ENCODE results near the gene RFLNA.

RFLNA gene

GRCh38 chr12:124335426-124336183 is 40.7 kb downstream of the RFLNA start:
- in situ Hi-C loops (cut with HindIII; ENCODE audit: low sequenced_read_pairs) = no loop called here

DNA sequence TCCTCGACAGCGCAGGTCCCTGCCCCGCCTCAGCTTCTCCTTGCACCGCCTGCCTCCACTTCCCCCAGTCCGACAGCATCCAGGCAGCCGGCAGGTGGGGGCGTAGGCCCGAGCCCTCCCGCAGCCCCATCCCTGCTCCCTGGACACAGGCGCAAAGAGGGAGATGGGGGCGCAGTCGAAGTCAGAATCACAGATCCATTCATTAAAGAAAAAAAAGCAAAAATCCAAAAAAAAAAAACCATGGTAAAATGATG is 41.2 kb downstream of the RFLNA start:
- in situ Hi-C loops (cut with HindIII; ENCODE audit: low sequenced_read_pairs) = no loop called here

DNA sequence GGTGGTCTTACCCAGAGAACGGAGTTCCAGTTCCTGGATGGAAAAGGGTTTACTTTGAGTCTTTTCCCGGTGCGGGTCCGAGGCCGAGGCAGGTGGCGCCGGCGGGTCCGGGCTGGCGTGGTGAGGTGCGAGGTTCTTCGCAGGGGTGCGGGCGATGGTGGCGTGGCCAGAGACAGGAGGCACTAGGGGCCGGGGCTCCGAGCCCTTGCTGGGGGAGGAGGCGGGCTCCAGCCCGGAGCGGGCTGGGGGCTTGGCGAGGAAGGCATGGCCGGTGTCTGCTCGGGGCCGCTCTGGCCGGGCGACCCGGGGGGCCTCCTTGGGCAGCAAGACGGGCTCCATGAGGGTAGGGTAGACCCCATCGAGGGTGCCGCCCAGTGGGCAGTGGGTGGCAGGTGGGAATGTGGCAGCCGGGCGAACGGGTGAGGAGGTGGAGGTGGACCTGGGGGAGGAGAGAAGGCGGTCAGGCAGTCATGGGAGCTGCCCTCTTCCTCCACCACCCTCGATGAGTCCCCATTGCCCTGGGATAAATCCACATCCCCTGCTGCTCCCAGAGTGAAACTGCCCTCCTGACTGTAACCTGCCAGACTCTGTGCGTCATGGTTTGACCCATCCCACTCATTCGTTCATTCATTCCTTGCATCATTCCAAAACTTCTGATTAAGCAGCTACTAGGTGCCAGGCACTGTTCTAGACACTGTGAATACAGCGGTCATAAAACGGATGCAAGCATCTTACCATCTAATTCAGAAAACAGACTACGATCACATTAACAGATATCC is 42.0 kb downstream of the RFLNA start:
- in situ Hi-C loops (cut with HindIII; ENCODE audit: low sequenced_read_pairs) = no loop called here

- in situ Hi-C loops (cut with HindIII; ENCODE audit: low sequenced_read_pairs) = no loop called here
Measured at GRCh38 chr12:124337622-124338021, 42.7 kb downstream of the RFLNA start.

DNA sequence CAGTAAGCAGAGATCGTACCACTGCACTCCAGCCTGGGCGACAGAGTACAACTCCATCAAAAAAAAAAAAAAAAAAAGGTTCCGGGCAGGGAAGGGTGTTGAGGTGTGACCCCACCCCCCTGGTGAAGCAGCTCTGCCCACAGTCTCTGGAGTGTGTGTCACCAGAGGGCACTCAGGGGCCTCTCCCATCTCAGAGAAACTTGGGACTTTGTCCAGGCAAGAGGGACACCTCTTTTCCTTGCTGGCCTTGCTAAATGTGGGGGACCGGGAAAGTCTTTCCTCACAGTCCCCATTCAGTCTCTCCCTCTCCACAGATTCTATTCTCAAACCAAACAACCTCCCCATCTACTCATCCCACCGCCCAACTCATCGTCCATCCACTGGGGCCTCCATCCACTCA is 43.6 kb downstream of the RFLNA start:
- in situ Hi-C loops (cut with HindIII; ENCODE audit: low sequenced_read_pairs) = no loop called here

DNA sequence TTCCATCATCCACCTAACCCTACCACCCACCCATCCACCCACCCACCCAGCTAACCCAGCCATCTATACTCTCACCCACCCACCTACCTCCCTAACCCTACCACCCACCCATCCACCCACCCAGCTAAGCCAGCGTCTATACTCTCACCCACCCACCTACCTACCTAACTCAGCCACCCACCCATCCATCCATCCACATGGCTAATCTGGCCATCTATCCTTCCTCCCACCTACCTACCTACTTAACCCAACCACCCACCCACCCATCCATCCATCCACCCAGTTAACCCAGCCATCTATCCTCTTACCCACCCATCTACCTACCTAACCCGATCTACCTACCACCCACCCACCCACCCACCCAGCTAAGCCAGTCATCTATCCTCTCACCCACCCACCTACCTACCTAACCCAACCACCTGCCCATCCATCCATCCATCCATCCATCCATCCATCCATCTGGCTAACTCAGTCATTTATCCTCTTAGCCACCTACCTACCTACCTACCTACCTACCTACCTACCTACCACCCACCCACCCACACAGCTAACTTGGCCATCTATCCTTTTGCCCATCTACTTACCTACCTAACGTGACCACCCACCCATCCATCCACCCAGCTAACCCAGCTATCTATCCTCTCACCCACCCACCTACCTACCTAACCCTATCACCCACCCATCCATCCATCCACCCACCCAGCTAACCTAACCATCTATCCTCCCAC is 44.1 kb downstream of the RFLNA start:
- in situ Hi-C loops (cut with HindIII; ENCODE audit: low sequenced_read_pairs) = no loop called here

GRCh38 chr12:124340080-124340900 is 45.4 kb downstream of the RFLNA start:
- in situ Hi-C loops (cut with HindIII; ENCODE audit: low sequenced_read_pairs) = no loop called here

DNA sequence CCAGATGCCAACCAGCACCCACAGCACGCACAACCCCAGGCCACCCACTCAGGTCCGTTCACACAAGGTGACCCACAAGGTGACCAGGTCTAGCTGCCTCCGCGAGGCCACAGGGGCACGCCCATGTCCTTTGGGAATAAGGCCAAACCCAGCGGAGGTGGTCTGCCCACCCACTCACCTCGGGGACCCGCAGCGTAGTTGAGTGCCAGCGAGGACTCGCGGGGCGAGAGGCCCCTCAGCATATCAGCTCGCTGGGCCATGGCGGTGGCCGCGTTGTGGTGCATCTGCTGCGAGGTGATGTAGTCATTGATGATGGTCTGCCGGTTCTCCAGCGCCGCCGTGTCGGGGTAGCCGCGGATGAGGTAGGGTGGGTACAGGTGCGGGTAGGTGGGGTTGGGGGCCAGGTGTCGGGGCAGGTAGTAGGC is 46.8 kb downstream of the RFLNA start:
- in situ Hi-C loops (cut with HindIII; ENCODE audit: low sequenced_read_pairs) = no loop called here

- in situ Hi-C loops (cut with HindIII; ENCODE audit: low sequenced_read_pairs) = no loop called here
Measured at GRCh38 chr12:124344022-124344421, 49.1 kb downstream of the RFLNA start.

GRCh38 chr12:124344526-124344925 is 49.6 kb downstream of the RFLNA start:
- in situ Hi-C loops (cut with HindIII; ENCODE audit: low sequenced_read_pairs) = no loop called here

- in situ Hi-C loops (cut with HindIII; ENCODE audit: low sequenced_read_pairs) = no loop called here
Measured at GRCh38 chr12:124345795-124346194, 50.9 kb downstream of the RFLNA start.

DNA sequence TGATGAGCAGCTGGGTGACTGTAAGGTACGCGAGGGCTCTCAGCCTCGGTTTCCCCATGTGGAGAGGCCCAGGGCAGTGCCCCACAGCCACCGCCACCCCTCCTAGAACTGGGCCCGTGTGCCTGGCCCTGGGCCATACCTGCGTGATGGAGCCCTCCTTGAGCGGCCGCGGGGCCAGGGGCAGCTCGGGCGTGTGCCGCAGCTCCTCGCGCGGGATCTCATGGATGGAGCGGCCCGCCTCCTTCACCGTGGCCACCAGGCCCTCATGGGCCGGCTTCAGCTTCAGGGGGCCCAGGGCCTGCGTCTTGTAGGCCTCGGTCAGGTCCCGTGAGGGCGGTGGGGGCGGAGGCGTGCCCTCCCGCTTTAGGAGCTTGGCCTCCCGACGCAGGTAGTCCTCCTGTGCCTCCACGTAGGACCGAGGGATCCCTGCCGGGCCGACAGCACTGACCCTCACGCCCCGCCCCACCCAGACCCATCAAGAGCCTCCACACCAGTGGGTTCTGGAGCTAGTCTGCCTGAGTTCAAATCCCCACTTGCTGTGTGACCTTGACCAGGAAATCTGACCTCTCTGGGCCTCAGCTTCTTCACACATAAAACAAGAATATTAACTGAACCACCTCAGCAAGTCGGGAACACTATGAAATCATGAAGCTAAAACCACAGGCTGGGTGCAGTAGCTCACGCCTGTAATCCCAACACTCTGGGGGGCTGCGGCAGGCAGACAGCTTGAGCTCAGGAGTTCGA is 51.7 kb downstream of the RFLNA start:
- in situ Hi-C loops (cut with HindIII; ENCODE audit: low sequenced_read_pairs) = no loop called here

- in situ Hi-C loops (cut with HindIII; ENCODE audit: low sequenced_read_pairs) = no loop called here
Measured at GRCh38 chr12:124347335-124347734, 52.4 kb downstream of the RFLNA start.

DNA sequence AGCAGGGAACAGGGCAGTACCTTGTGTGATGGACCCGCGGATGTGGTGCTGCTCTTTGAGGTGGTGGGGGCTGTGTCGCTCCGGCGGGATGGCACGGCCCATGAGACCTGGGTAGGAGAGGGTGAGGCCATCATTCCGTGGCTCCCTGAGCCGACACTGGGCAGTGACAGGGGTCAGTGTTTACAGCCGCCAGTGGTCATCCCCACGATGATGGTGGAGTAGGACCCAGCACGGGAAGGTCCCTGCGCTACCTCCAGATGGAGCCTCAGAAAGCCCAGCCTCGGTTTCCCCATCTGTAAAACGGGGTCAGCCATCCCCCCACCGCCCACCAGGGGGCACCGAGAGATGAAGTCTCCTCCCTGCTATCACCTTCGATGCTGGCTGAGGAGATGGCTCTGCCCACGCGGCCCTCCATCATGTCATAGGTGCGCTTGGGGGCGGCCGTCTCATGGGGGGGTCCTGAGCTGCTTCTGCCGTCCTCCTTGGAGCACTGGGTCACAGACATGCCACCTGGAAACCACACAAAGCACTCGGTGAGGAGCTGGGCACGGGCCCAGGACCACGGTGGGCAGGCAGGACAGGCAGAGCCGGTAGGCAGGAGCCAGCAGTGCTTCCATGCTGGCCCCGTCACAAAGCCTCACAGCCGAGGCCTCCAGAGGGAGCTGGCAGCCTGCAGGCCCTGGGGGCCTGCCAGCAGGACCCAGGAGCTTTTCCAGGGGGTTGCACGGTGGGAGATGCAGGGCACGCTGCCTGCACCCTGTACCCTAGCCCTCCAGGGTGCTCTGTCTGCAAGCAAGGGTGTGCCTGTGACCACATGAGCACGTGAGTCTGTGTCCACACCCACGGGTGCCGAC is 53.1 kb downstream of the RFLNA start:
- in situ Hi-C loops (cut with HindIII; ENCODE audit: low sequenced_read_pairs) = no loop called here

- in situ Hi-C loops (cut with HindIII; ENCODE audit: low sequenced_read_pairs) = no loop called here
Measured at GRCh38 chr12:124348659-124349380, 53.9 kb downstream of the RFLNA start.

DNA sequence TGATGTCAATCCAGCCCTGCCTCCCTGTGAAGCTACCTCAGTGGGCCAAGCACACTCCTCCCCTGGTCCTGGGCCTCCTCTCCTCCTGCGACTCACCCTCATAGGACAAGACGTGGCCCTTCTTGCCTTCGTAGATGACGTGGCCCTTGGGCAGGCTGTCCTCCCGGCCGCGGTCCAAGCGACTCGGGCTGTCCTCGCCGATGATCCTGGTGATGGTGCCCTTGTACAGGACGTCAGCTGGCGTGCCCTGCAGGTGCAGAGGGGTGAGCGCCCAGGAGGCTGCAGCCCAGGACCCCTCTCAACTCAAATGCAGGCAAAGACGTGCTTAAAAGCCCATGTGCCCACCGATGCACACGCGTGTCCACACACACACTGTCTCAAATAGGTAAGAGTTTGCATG is 55.6 kb downstream of the RFLNA start:
- in situ Hi-C loops (cut with HindIII; ENCODE audit: low sequenced_read_pairs) = no loop called here

DNA sequence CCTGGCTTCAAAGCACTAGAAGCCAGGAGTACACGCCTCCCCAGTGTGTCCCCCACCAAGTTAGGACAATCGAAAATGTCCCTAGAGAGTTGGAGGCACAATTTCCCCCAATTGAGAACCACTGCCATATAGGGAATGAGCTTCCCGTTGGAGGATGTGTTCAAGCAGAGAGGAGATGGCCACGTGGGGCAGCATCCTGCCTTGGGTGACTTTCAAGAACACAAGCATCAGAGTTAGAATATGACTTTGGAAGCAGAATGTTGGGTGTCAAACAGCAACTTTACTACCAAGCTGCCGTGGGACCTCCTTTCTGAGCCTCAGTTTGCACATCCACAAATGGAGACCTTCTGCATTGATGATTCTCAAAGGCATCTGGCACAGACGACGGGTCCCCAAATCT is 56.5 kb downstream of the RFLNA start:
- in situ Hi-C loops (cut with HindIII; ENCODE audit: low sequenced_read_pairs) = no loop called here

DNA sequence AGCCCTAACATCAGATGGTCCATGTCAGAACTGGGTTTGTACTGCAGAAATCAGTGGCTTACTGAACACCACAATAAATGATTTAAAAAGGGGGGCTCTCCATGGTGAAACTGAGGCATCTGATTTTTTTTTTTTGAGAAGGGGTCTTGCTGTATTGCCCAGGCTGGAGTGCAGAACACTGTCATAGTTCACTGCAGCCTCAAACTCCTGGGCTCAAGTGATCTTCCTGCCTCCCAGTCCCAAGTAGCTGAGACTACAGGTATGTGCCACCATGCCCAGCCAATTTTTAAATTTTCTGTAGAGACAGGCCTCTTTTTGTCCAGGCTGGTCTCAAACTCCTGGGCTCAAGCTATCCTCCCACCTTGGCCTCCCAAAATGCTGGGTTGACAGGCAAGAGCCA is 57.4 kb downstream of the RFLNA start:
- in situ Hi-C loops (cut with HindIII; ENCODE audit: low sequenced_read_pairs) = no loop called here

- in situ Hi-C loops (cut with HindIII; ENCODE audit: low sequenced_read_pairs) = no loop called here
Measured at GRCh38 chr12:124352839-124353238, 57.9 kb downstream of the RFLNA start.

Measured in DLD1 (cell line).